PC-3 (cell line): ENCODE measurements around the gene FN1. TPM values are rescaled to one million over a fixed set of nuclear protein-coding genes. Genes with fewer than 3 reads are reported as not detected.

ENCODE experiments used
- ATAC-seq: fragments of 200-7000 bp; cut with Tn5 transposase; 2 replicates; pipeline ENCODE4 v1.9.1; 2020; ENCODE audit warnings: mild to moderate bottlenecking, moderate library complexity
- BruUV-seq: library from RNA; stranded (reverse); fragments of 400-500 nt; replicated peaks from 2 replicates; lab custom pipeline; 2021; lab: Mats Ljungman, UMichigan
- CTCF ChIA-PET: fragments of 300-600 bp; sonication (Branson Sonifier 250); formaldehyde crosslinking; loops from one replicate; lab custom pipeline; 2022; ENCODE audit warnings: antibody characterized with exemption; lab: Charles Lee
- POLR2A ChIA-PET: fragments of 300-600 bp; sonication (Branson Sonifier 250); formaldehyde crosslinking; loops from one replicate; lab custom pipeline; 2022; ENCODE audit warnings: antibody characterized with exemption; ENCODE audit not compliant: unreplicated experiment; lab: Charles Lee
- DNase-seq: peaks from one replicate; pipeline ENCODE4 v3.0.0-alpha.2; 2015
- H2AFZ ChIP-seq: fragments of 300-600 bp; sonication (generic); 2 replicates; pipeline ENCODE4 v1.6.0; 2016; ENCODE audit warnings: antibody characterized with exemption, low read length
- H3F3A ChIP-seq: fragments of 300-600 bp; sonication (generic); one replicate; pipeline ENCODE4 v1.6.0; 2017; ENCODE audit warnings: antibody characterized with exemption, low read length, control low read depth, mild to moderate bottlenecking; ENCODE audit not compliant: unreplicated experiment
- H3K27ac ChIP-seq: fragments of 300-600 bp; sonication (generic); 2 replicates; pipeline ENCODE4 v1.5.1; 2016; ENCODE audit warnings: mild to moderate bottlenecking, low read length
- H3K27me3 ChIP-seq: fragments of 300-600 bp; sonication (generic); 2 replicates; pipeline ENCODE4 v1.6.1; 2016; ENCODE audit warnings: low read length, mixed read lengths
- H3K36me3 ChIP-seq: fragments of 300-600 bp; sonication (generic); 2 replicates; pipeline ENCODE4 v1.6.1; 2016; ENCODE audit warnings: low read depth, mixed run types, low read length, mixed read lengths
- H3K4me1 ChIP-seq: fragments of 300-600 bp; sonication (generic); 2 replicates; pipeline ENCODE4 v1.5.1; 2016; ENCODE audit warnings: low read length; ENCODE audit not compliant: insufficient read depth
- H3K4me2 ChIP-seq: fragments of 300-600 bp; sonication (generic); 2 replicates; pipeline ENCODE4 v1.6.0; 2016; ENCODE audit warnings: low read length
- H3K4me3 ChIP-seq: fragments of 300-600 bp; sonication (generic); 2 replicates; pipeline ENCODE4 v1.5.1; 2016; ENCODE audit warnings: mild to moderate bottlenecking, low read length, mixed read lengths
- H3K79me2 ChIP-seq: fragments of 300-600 bp; sonication (generic); 2 replicates; pipeline ENCODE4 v1.6.1; 2017; ENCODE audit warnings: low read length, mixed read lengths
- H3K9ac ChIP-seq: fragments of 300-600 bp; sonication (generic); 2 replicates; pipeline ENCODE4 v1.6.0; 2016; ENCODE audit warnings: mild to moderate bottlenecking, low read length
- H3K9me2 ChIP-seq: fragments of 300-600 bp; sonication (generic); replicated peaks from 2 replicates; pipeline ENCODE4 v1.6.1; 2016; ENCODE audit warnings: mixed run types, low read length, mixed read lengths
- H3K9me3 ChIP-seq: fragments of 300-600 bp; sonication (generic); 2 replicates; pipeline ENCODE4 v1.6.1; 2016; ENCODE audit warnings: low read length, mixed read lengths
- H4K20me1 ChIP-seq: fragments of 300-600 bp; sonication (generic); 2 replicates; pipeline ENCODE4 v1.6.1; 2016; ENCODE audit warnings: low read length, mixed read lengths
- CTCF ChIP-seq: fragments of 300-600 bp; sonication (generic); conservative IDR thresholded peaks from 2 replicates; pipeline ENCODE4 v1.5.1; 2017; ENCODE audit warnings: antibody characterized with exemption, low read depth, mild to moderate bottlenecking, low read length
- EZH2 ChIP-seq: fragments of 300-600 bp; sonication (generic); IDR thresholded peaks from one replicate; pipeline ENCODE4 v1.6.1; 2017; ENCODE audit warnings: antibody characterized with exemption, mild to moderate bottlenecking, low read length; ENCODE audit not compliant: unreplicated experiment
- EZH2phosphoT487 ChIP-seq: fragments of 300-600 bp; sonication (generic); IDR thresholded peaks from 2 replicates; pipeline ENCODE4 v1.6.1; 2018; ENCODE audit warnings: mild to moderate bottlenecking, antibody characterized with exemption, low read length, borderline replicate concordance
- intact Hi-C: fragments of 100-400 bp; cut with micrococcal nuclease; formaldehyde crosslinking; loops from 2 replicates; pipeline ENCODE4 v1.9.0; 2023
- total RNA-seq: library from RNA; depleted of rRNA; stranded (reverse); fragments of >200 nt; gene quantifications from 2 replicates; pipeline ENCODE4 v1.2.3, GENCODE V29; 2014

FN1 gene
- total RNA-seq, 1 experiment from 2014 or later: 220 TPM

- Histone ChIP-seq H2AFZ (0 out of 2 replicates have a peak overlapping the region, but pooled peaks have one; percentile 16), H3F3A (no peaks in the 10 kb centered on the region), H3K4me2 (no peak overlapping the region), H3K79me2 (no peaks in the 10 kb centered on the region), H3K36me3 (no peaks in the 10 kb centered on the region), H3K9me3 (no peaks in the 10 kb centered on the region), H4K20me1 (no peaks in the 10 kb centered on the region), H3K4me3 (no peak overlapping the region), H3K9me2 (no peaks in the 10 kb centered on the region), H3K4me1 (peaks cover 9% of the 10 kb centered on the region; the same call in 1 of the 2 replicates), H3K27me3 (no peaks in the 10 kb centered on the region), H3K27ac (no peak overlapping the region), H3K9ac (no peak overlapping the region)
- ATAC-seq (no peak), DNase-seq (peak; percentile 37)
- ChIA-PET CTCF (no interaction called here), POLR2A (no interaction called here)
- no TSS peak for BruUV-seq
- intact Hi-C loops: no loop called here
- no peak for TF ChIP-seq EZH2
- TF ChIP-seq EZH2phosphoT487: no peak
- TF ChIP-seq CTCF: no peak
These were observed 25.0 kb upstream of the FN1 start for GRCh38 chr2:215460682-215461382.

- no peaks in the 10 kb centered on the region for H3K9me3 ChIP-seq
- H3K4me3 ChIP-seq: no peak overlapping the region
- H3K27me3 ChIP-seq: no peaks in the 10 kb centered on the region
- no peak for ATAC-seq
- ChIA-PET CTCF (no interaction called here), POLR2A (no interaction called here)
- intact Hi-C loops: loop anchor here (2.0 kb wide), 2 partner anchors 75 to 373 kb away; no protein-coding TSS in a partner anchor
- H2AFZ ChIP-seq: no peak overlapping the region
- H3K9me2 ChIP-seq: no peaks in the 10 kb centered on the region
- DNase-seq: no peak
- H3K27ac ChIP-seq: no peak overlapping the region
- H4K20me1 ChIP-seq: no peaks in the 10 kb centered on the region
- no peak overlapping the region for H3K9ac ChIP-seq
- TF ChIP-seq CTCF (no peak), EZH2phosphoT487 (no peak), EZH2 (no peak)
- H3K4me1 ChIP-seq: 0 out of 2 replicates have a peak, but pooled peaks cover 11% of the 10 kb centered on the region
- H3F3A ChIP-seq: no peaks in the 10 kb centered on the region
- no peak overlapping the region for H3K4me2 ChIP-seq
- no TSS peak for BruUV-seq
- no peaks in the 10 kb centered on the region for H3K36me3 ChIP-seq
- H3K79me2 ChIP-seq: no peaks in the 10 kb centered on the region
These were observed 20.1 kb upstream of the FN1 start for GRCh38 chr2:215455958-215456357.
